Hematopoietic multipotent progenitor cell treated with erythropoietin and hydrocortisone succinate and interleukin-3 and kit ligand, for 6 days (in vitro differentiated cells): ENCODE measurements around the gene TAOK3.
"Not testable (repeated sequence)": the region's sequence is repeated elsewhere in the genome, so short reads cannot be mapped to it uniquely, and the experiment has no call there.

Experiments
- DNase-seq: peaks from one replicate; pipeline ENCODE4 v3.0.0-alpha.2; 2015

Gene TAOK3

GRCh38 chr12:118371321-118372282 lies 1.1 kb downstream of the TAOK3 start:
- peak; percentile 59 for DNase-seq

DNA sequence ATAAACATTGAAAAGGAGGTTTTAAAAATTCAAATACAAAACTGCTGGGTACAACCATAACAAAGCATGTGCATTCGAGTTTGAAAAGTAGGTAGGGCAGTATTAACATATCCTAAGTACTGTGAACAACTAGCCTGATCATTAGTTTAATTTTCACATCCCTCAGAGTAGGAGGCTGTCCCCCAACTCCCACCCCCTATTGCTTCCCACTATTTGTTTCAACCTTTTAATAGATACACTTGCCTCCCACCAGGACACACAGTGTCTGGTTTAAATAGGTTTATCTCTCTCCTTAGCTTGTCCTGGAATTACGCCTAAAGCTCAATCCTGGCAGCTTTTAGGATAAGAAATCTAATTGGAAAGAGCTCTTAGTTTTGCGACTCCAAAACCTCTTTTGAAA lies 2.1 kb downstream of the TAOK3 start:
- no peak for DNase-seq

- no peak for DNase-seq
Measured at GRCh38 chr12:118368821-118369220, 3.9 kb downstream of the TAOK3 start.

GRCh38 chr12:118361889-118362288 lies 10.8 kb downstream of the TAOK3 start:
- no peak for DNase-seq

GRCh38 chr12:118361092-118361404 lies 11.7 kb downstream of the TAOK3 start:
- DNase-seq = no peak

GRCh38 chr12:118359541-118359915 lies 13.2 kb downstream of the TAOK3 start:
- peak; percentile 86 for DNase-seq

DNA sequence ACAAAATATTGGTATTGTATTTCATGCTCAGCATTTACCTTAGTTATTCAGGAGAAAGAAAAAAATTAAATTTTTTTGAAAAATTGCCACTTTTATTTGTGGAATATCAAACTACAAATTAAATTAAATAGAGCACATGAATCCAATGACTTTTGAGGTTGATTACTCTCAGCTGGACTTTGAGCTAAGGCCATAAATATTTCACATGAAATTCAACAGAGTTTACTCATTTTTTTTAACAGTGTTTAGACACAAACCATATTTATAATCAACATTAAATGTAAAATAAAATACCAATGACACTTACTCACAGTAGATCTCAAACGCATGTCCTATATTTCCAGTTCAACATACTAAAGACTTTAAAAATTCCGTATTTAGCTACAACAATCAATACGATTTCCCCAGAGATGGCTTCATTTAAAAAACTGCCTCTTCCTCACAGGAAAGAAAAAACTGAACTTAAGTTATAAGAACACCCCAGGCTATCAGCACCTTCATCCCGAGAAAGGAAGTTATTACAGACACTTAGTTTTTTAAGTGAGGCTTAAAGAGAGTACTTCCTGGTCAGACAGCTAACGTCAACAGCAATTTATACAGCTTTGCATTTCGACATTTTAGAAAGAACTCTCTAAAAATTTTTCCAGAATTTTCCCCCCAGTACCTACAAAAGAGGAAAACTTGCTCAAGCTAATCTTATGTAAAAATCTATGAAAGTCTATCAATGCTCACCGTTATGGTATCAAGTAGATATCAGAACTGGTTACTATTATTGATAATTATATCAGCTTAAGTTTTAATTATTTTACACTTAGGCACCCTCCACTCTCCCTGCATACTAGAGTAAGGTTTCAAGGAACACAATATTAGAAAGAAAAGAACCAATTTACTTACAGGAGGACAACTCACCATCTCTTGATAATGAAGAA lies 13.8 kb downstream of the TAOK3 start:
- DNase-seq = peak; percentile 68

DNA sequence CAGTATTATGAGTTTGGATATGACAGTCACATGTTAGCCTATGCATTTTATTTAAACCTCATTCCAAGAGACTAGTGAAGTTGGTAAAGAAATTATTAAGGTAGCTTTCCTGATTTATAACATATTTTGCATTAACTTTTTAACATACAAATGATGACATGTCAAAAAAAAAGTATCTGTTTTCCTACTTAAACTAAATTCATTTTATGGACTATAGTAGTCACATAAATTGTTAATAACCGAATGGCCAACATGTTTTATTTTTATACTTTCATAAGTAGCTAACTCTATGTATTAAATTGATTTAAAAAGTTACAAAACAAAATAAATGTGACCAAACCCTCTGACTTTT lies 14.7 kb downstream of the TAOK3 start:
- DNase-seq = no peak

DNA sequence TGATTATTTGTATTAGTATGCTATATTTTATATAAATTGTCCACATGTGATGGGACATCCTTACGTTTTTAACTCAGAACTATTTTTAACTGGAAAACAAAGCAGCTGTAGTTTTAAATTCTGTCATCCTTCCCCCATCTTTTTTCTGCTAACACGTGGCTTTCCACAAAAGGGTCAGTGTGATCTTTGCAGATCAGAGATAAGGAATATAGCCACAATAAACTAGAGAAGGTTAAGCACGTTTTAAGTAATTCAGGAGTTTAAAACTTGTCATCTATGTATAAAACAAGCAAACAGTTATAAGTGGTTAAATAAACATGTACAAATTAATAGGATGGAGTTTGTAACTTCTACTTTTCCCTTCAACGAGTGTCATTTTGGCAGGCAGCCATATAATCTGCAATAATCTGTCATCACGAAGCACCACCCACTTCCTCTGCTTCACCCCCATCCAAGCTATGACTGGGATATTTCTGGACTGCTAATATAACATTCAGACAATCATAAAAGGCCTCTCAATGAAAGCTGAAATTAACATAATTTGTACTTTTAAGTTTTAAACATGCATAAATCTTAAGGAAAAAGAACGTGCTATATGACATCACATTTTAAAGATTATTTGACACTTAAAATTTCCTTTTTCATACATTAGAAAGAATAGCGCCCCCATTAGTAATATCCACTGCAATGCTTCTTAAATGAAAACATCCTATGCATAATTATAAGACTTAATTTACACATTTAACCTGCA lies 15.3 kb downstream of the TAOK3 start:
- DNase-seq = peak; percentile 96

DNA sequence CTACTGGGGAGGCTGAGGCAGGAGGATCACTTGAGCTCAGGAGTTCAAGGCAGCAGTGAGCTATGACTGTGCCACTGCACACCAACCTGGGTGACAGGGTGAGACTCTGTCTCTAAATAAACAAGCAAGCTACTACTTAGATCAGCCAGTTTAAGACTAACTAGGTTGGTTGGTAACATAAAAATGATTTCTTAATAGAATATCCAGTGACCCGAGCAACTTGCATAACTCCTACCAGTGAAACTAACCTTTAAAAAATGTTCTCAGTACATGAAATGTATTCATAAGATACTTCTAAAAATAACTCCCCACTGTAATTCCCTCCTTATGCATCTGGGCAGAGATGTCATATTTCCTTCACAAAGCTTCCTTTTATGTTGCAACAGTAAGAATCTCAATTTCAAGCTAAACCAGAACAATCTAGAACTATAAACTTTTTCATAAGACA lies 15.9 kb downstream of the TAOK3 start:
- peak; percentile 30 for DNase-seq

DNA sequence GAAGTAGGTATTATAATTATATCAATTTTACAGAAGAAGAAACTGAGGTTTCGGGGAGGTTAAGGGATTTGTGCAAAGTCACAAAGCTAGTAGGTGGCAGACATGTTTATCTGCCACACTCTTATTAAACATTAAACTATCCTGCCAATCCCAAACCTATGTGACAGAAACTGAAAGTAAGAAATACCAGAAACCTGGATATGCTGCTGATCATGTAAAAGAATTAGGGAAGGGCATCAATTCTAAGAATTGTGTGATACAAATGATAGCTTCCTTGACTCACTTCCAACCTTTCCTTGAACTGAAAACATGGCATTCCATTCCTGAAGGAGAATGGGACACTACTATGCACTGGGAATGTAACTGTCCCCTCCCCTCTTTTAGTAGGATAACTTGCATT lies 16.9 kb downstream of the TAOK3 start:
- no peak for DNase-seq

DNA sequence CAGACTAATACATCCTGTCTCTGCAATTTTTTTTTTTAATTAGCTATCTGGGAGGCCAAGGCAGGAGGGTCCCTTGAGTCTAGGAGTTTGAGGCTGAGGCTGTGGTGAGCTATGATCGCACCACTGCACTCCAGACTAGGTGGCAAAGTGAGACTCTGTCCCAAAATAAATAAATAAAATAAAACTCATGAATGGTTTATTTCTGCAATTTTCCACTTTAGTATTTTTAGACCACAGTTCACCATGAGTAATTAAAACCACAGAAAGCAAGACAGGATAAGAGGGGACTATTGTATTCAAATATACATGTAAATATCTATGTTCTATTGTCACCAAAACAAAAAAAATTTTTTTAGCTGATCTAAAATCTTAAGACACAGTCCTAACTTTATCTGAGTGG lies 17.8 kb downstream of the TAOK3 start:
- no peak for DNase-seq

DNA sequence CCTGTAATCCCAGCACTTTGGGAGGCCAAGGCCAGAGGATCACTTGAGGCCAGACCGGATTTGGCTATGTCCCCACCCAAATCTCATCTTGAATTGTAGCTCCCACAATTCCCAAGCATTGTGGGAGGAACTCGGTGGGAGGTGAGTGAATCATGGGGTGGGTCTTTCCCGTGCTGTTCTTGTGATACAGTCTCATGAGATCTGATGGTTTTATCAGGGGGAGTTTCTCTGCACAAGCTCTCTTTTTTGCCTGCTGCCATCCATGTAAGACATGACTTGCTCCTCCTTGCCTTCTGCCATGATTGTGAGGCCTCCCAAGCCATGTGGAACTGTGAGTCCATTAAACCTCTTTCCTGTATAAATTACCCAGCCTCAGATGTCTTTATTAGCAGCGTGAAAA lies 18.2 kb downstream of the TAOK3 start:
- not testable (repeated sequence) for DNase-seq

DNA sequence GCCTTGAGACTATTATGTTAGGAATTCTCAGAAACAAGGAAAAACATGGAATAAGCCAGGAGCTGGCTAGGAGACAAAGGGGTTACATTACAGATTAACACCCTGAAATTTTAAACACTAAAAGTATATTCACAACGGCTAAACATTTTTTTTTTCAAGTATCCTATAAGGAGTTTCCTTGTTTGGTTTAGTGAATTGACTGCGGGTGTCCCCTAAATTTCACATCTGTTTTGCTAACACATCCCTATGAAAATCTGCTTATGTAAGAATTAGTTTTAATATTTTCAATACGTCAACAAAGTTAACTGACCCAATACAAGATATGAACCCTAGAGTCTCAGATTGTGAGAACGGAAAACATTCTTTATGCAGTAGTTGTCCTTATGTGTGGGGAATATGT lies 19.0 kb downstream of the TAOK3 start:
- no peak for DNase-seq

DNA sequence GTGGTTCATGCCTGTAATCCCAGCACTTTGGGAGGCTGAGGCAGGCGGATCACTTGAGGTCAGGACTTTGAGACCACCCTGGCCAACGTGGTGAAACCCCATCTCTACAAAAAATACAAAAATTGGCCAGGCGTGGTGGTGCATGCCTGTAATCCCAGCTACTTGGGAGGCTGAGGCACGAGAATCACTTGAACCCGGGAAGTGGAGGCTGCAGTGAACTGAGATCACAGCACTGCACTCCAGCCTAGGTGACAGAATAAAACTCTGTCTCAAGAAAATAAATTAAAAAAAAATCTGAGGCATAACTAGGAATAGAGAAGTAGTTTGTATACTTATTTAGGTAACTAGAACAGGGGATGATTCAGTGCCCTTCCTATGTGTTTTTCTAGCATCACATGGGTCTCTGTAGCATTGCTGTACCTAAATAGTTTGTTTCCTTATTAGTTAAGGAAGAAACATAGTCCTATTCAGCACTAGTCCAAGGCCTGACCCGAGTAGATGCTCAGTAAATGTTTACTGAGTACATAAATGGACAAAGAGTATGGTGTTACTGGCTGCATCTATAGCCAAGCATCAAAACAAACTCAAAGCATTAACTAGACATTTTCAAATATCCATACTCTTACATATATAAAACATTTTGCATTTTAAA lies 21.7 kb downstream of the TAOK3 start:
- DNase-seq = no peak

DNA sequence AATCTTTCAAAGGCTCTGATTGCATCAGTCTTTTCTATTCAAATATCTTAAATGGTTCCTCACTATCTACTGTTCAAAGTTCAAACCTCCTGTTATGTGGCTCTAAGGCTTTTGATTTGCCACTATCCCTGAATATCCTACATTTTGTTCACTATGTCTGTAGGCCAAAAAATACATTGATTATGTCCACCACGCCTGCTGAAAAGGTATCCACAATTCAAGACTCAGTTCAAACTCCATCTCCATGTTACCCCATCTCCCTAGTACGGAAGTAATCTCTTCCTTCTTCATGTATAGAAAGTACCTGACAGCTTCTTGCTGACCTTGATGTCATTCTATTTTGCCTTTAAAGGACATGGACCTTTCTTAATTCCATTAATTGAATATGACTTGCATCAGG lies 24.8 kb downstream of the TAOK3 start:
- no peak for DNase-seq

GRCh38 chr12:118346895-118347294 lies 25.8 kb downstream of the TAOK3 start:
- peak; percentile 84 for DNase-seq

GRCh38 chr12:118345355-118345754 lies 27.4 kb downstream of the TAOK3 start:
- DNase-seq = peak; percentile 85

DNA sequence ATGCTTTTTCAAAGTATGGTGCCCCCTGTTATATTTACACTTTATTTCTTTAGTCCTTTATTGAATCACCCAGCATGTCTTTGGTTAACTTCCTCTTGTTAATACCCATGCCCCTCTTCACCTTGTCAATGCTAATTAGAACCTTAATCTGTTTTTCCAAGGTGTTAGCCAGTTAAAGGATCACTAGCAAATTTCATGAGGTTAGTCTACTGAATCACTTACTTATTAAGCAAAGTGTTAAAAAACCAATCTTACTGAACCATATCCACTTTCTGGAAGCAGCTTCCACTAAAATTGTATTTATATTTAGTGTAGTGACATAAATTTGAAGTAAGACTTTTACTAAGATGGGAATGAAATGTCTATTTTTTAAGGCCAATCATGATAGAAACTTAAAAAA lies 27.9 kb downstream of the TAOK3 start:
- DNase-seq = no peak

DNA sequence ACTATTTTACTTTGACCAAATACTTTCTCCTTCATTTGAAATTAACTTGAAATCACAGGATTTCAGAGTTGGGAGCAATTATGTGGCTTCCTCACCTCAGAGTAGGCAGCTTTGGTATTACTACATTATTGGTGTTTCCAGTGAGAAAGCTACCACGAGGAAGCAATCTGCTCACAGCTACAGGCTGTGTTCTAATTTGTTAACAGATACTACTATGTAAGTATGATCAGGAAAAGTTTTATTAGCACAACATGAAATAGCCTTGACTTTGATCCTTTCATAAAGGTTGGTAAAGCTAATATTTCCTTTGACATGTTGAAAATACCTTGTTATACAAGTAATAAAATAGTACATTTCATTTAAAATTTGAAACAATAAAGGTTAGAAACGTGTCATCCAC lies 30.6 kb downstream of the TAOK3 start:
- DNase-seq = no peak

- DNase-seq = no peak
Measured at GRCh38 chr12:118337194-118337838, 35.4 kb downstream of the TAOK3 start.

- DNase-seq = no peak
Measured at GRCh38 chr12:118336123-118336522, 36.6 kb downstream of the TAOK3 start.
